Mammary epithelial cell (primary cell): ENCODE results near the gene CELA2B.

Source experiments
- EZH2 ChIP-seq: IDR thresholded peaks from 2 replicates; pipeline ENCODE4 v1.6.1; 2012; ENCODE audit warnings: low read length, inconsistent platforms, borderline replicate concordance
- TF ChIP-seq, protein P1 (sequence below), 2 donors: IDR thresholded peaks in 1 of 2; conservative IDR thresholded peaks in 1 of 2; 2 replicates each; pipeline ENCODE4 v1.5.1; 2011 to 2012; ENCODE audit warnings: inconsistent platforms in 2 of 2, low read length in 2 of 2, mild to moderate bottlenecking in 2 of 2, control low read depth in 1 of 2, low read depth in 1 of 2; ENCODE audit not compliant: insufficient read depth in 1 of 2; ENCODE audit errors: extremely low read depth in 1 of 2

DNA sequence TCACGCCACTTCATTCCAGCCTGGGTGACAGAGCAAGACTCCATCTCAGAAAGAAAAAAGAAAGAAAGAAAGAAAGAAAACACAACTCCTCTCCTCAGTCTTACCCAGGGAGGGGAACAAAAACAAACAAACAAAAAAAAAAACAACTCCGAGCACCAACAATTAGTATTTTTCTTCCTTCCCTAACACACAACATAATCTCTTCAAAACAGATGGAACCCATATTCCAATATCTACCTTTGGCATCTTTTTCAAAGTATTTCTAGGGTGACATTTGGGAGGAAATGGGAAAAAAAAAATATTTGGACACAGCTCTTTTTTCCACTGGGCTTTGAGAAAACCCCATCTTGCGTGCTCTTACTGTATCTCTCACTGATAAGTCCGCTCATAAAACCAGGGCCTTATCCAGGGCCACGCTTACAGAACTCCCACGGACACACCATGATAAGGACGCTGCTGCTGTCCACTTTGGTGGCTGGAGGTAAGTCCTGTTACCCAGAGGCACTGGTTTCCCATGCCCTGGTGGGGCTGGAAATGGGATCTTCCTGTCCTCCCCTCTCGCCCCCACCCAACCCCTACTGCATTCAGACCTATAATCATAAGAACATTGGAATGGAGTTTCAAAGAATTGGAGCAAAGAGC, 19.5 kb upstream of the CELA2B start, which contains the start of gene CELA2A:
- TF ChIP-seq, protein P1, sequence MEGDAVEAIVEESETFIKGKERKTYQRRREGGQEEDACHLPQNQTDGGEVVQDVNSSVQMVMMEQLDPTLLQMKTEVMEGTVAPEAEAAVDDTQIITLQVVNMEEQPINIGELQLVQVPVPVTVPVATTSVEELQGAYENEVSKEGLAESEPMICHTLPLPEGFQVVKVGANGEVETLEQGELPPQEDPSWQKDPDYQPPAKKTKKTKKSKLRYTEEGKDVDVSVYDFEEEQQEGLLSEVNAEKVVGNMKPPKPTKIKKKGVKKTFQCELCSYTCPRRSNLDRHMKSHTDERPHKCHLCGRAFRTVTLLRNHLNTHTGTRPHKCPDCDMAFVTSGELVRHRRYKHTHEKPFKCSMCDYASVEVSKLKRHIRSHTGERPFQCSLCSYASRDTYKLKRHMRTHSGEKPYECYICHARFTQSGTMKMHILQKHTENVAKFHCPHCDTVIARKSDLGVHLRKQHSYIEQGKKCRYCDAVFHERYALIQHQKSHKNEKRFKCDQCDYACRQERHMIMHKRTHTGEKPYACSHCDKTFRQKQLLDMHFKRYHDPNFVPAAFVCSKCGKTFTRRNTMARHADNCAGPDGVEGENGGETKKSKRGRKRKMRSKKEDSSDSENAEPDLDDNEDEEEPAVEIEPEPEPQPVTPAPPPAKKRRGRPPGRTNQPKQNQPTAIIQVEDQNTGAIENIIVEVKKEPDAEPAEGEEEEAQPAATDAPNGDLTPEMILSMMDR (conservative IDR thresholded peaks at IDR 0.05 in 1 of 2, IDR thresholded peaks at IDR 0.05 in 1 of 2; ENCODE audit: extremely low read depth in 1 of 2, insufficient read depth in 1 of 2, low read depth in 1 of 2, low read length in 2 of 2): no peak
- TF ChIP-seq EZH2: no peak
